ENCODE measurements around the gene DEPDC7.
"Not testable (repeated sequence)": the region's sequence is repeated elsewhere in the genome, so short reads cannot be mapped to it uniquely, and the experiment has no call there.

Gene DEPDC7

GRCh38 chr11:33015621-33016551 lies at the start of gene DEPDC7:
Gene DEPDC7, plus strand, starts transcription at chr11:33015878. Its CDS starts 78 bp downstream, at chr11:33015956.
- TF ChIP-seq CTCF (IDR thresholded peaks at IDR 0.05; ENCODE audit: extremely low read depth, missing control alignments) = no peak
- peak; percentile 88 for DNase-seq (ENCODE audit: low spot score)

- no peak for TF ChIP-seq CTCF (IDR thresholded peaks at IDR 0.05; ENCODE audit: extremely low read depth, missing control alignments)
- no peak for DNase-seq (ENCODE audit: low spot score)
These were observed 47.1 kb upstream of the DEPDC7 start for GRCh38 chr11:32968541-32968940.

GRCh38 chr11:32972233-32972632 lies 43.4 kb upstream of the DEPDC7 start:
- DNase-seq (ENCODE audit: low spot score) = not testable (repeated sequence)

- DNase-seq (ENCODE audit: low spot score) = no peak
These were observed 42.9 kb upstream of the DEPDC7 start for GRCh38 chr11:32972781-32973180.

GRCh38 chr11:32982626-32983025 lies 33.1 kb upstream of the DEPDC7 start:
- no peak for DNase-seq (ENCODE audit: low spot score)
- no peak for TF ChIP-seq CTCF (IDR thresholded peaks at IDR 0.05; ENCODE audit: extremely low read depth, missing control alignments)

More at GRCh38 chr11:32972781-32973180, 42.9 kb upstream of the DEPDC7 start:
- TF ChIP-seq CTCF (IDR thresholded peaks at IDR 0.05; ENCODE audit: extremely low read depth, missing control alignments) = no peak

- no peak for DNase-seq (ENCODE audit: low spot score)
- no peak for TF ChIP-seq CTCF (IDR thresholded peaks at IDR 0.05; ENCODE audit: extremely low read depth, missing control alignments)
These were observed 32.2 kb upstream of the DEPDC7 start for GRCh38 chr11:32983506-32983905.

- DNase-seq (ENCODE audit: low spot score) = no peak
- no peak for TF ChIP-seq CTCF (IDR thresholded peaks at IDR 0.05; ENCODE audit: extremely low read depth, missing control alignments)
These were observed 30.1 kb upstream of the DEPDC7 start for GRCh38 chr11:32985600-32985999.

GRCh38 chr11:32987851-32988250 lies 27.8 kb upstream of the DEPDC7 start:
- no peak for DNase-seq (ENCODE audit: low spot score)
- no peak for TF ChIP-seq CTCF (IDR thresholded peaks at IDR 0.05; ENCODE audit: extremely low read depth, missing control alignments)
